Activated naive CD8-positive, alpha-beta T cell (primary cell): ENCODE results near the gene PHF21A.

Experiments used
- H3K27ac Mint-ChIP-seq: one replicate; pipeline ENCODE4 v1.8.0; 2021; ENCODE audit warnings: mixed read lengths
- H3K27me3 Mint-ChIP-seq: one replicate; pipeline ENCODE4 v1.8.0; 2021; ENCODE audit warnings: mixed read lengths
- H3K36me3 Mint-ChIP-seq: one replicate; pipeline ENCODE4 v1.8.0; 2021; ENCODE audit warnings: mixed read lengths
- H3K4me1 Mint-ChIP-seq: one replicate; pipeline ENCODE4 v1.8.0; 2021; ENCODE audit warnings: low read depth, mixed read lengths
- H3K4me3 Mint-ChIP-seq: one replicate; pipeline ENCODE4 v1.8.0; 2021; ENCODE audit warnings: mild to moderate bottlenecking, mixed read lengths
- H3K9me3 Mint-ChIP-seq: one replicate; pipeline ENCODE4 v1.8.0; 2021; ENCODE audit warnings: low read depth, mixed read lengths

PHF21A gene

DNA sequence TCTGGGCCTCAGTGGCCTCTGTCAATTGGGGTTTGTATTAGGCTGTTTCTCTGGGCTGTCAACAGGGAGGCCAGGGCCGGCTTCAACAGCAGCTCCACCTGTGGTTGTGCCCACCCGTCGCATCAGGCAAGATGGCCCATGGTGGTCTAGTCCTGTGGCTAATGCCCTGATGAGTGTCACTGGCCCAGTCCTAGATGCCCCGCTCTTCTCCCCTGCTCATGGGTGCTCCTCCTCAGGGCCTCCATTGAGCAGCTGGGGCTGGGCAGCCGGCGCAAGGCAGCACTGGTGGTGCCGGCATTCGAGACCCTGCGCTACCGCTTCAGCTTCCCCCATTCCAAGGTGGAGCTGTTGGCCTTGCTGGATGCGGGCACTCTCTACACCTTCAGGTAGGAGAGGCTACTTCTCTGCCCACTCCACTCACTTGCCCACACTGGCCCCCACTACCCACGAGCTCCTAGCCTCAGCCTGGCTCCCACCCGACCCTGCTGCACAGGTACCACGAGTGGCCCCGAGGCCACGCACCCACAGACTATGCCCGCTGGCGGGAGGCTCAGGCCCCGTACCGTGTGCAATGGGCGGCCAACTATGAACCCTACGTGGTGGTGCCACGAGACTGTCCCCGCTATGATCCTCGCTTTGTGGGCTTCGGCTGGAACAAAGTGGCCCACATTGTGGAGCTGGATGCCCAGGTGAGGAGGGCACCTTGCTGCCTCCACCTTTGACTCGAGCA is 193.4 kb downstream of the PHF21A start:
- H3K27ac Mint-ChIP-seq: peak overlapping the region; percentile 82
- H3K4me1 Mint-ChIP-seq: peaks cover 32% of the 10 kb centered on the region
- no peak overlapping the region for H3K4me3 Mint-ChIP-seq
- no peaks in the 10 kb centered on the region for H3K27me3 Mint-ChIP-seq
- H3K9me3 Mint-ChIP-seq: no peaks in the 10 kb centered on the region
- H3K36me3 Mint-ChIP-seq: no peaks in the 10 kb centered on the region

DNA sequence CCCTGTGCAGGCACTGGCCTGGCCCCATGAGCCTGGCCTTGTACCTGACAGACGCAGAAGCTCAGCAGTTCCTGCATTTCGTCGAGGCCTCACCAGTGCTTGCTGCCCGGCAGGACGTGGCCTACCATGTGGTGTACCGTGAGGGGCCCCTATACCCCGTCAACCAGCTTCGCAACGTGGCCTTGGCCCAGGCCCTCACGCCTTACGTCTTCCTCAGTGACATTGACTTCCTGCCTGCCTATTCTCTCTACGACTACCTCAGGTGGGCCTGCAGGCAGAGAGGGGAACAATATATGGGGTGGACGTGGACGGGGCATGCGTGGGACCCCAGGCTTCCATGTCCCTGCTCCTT is 193.9 kb downstream of the PHF21A start:
- Mint-ChIP-seq H3K4me1 (peaks cover 32% of the 10 kb centered on the region), H3K4me3 (no peak overlapping the region), H3K27me3 (no peaks in the 10 kb centered on the region), H3K9me3 (no peaks in the 10 kb centered on the region), H3K36me3 (no peaks in the 10 kb centered on the region), H3K27ac (peak overlapping the region; percentile 82)

DNA sequence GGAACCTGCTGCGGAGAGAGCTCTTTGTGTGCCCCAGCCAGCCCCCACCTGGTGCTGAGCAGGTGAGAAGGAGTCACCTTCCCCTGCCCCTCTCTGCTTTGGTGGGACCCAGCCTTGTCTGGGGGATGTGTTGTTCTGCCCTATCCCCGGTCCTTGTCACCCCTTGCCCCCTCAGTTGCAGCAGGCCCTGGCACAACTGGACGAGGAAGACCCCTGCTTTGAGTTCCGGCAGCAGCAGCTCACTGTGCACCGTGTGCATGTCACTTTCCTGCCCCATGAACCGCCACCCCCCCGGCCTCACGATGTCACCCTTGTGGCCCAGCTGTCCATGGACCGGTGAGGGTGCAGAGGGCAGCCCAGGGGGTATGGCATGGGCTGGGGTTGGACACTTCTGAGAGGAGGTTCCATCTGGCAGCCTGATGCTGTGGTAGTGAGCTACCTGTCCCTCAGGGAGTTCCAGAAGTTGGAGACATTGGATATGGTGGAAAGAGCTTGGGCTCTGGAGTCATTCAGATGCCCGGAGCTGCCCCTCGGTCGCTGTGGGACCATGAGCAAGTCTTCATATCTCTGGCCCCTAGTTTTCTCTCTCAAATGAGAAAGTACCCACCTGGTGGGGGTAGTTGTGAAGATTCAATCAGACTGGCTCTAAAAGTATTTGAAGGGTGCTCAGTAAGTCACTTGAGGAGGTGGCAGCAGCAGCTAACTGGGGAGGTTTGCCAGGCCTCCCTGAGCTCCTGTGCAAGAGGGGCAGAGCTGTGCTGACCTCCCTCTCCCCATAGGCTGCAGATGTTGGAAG is 194.5 kb downstream of the PHF21A start:
- no peaks in the 10 kb centered on the region for H3K27me3 Mint-ChIP-seq
- H3K9me3 Mint-ChIP-seq: no peaks in the 10 kb centered on the region
- H3K4me1 Mint-ChIP-seq: peaks cover 32% of the 10 kb centered on the region
- H3K36me3 Mint-ChIP-seq: no peaks in the 10 kb centered on the region
- no peak overlapping the region for H3K27ac Mint-ChIP-seq
- H3K4me3 Mint-ChIP-seq: no peak overlapping the region

DNA sequence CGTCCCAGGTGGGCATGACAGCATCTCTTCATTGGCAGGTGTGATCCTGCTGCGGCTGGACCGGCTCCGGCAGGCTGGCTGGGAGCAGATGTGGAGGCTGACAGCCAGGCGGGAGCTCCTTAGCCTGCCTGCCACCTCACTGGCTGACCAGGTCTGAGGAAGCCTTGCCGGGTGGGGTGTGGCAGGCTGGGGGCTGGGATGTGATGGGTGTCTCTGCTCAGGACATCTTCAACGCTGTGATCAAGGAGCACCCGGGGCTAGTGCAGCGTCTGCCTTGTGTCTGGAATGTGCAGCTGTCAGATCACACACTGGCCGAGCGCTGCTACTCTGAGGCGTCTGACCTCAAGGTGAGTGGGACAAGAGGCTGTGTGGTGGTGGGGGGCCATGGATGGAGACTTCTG is 195.3 kb downstream of the PHF21A start:
- H3K36me3 Mint-ChIP-seq: no peaks in the 10 kb centered on the region
- H3K4me3 Mint-ChIP-seq: no peak overlapping the region
- peaks cover 32% of the 10 kb centered on the region for H3K4me1 Mint-ChIP-seq
- H3K27ac Mint-ChIP-seq: no peak overlapping the region
- no peaks in the 10 kb centered on the region for H3K9me3 Mint-ChIP-seq
- H3K27me3 Mint-ChIP-seq: no peaks in the 10 kb centered on the region

DNA sequence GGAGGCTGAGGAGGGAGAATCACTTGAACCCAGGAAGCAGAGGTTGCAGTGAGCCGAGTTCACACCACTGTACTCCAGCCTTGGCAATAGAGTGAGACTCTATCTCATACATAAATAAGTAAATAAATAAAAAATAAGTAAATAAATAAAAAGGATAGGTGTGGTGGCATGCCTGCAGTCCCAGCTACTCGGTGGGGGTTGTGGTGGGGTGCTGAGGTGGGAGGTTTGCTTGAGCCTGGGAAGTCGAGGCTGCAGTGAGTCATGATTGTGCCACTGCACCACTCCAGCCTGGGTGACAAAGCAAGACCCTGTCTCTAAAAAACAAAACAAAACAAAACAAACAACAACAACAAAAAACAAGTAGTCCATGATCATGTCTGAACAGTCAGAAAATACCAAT is 195.7 kb downstream of the PHF21A start:
- H3K27me3 Mint-ChIP-seq: no peaks in the 10 kb centered on the region
- no peak overlapping the region for H3K4me3 Mint-ChIP-seq
- H3K36me3 Mint-ChIP-seq: no peaks in the 10 kb centered on the region
- H3K9me3 Mint-ChIP-seq: no peaks in the 10 kb centered on the region
- peaks cover 29% of the 10 kb centered on the region for H3K4me1 Mint-ChIP-seq
- no peak overlapping the region for H3K27ac Mint-ChIP-seq

DNA sequence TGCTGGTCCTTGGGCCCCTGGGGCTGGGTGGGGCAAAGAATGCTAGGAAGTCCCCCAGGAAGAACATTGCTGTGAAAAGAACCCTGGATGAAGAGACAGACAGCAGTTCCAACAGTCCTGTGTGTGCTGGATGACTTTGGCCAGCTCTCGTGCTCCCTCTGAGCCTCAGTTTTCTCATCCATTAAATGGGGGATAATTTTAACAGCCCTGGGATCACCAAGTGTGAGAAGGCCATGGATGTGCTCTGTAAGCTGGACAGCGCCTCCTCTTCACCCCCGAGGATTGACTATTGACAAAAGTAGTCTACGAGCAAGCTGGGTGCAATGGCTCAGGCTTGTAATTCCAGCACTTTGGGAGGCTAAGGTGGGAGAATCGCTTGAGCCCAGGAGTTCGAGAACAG is 196.3 kb downstream of the PHF21A start:
- H3K9me3 Mint-ChIP-seq: no peaks in the 10 kb centered on the region
- H3K27me3 Mint-ChIP-seq: no peaks in the 10 kb centered on the region
- no peak overlapping the region for H3K4me3 Mint-ChIP-seq
- no peaks in the 10 kb centered on the region for H3K36me3 Mint-ChIP-seq
- no peak overlapping the region for H3K27ac Mint-ChIP-seq
- H3K4me1 Mint-ChIP-seq: peaks cover 23% of the 10 kb centered on the region

DNA sequence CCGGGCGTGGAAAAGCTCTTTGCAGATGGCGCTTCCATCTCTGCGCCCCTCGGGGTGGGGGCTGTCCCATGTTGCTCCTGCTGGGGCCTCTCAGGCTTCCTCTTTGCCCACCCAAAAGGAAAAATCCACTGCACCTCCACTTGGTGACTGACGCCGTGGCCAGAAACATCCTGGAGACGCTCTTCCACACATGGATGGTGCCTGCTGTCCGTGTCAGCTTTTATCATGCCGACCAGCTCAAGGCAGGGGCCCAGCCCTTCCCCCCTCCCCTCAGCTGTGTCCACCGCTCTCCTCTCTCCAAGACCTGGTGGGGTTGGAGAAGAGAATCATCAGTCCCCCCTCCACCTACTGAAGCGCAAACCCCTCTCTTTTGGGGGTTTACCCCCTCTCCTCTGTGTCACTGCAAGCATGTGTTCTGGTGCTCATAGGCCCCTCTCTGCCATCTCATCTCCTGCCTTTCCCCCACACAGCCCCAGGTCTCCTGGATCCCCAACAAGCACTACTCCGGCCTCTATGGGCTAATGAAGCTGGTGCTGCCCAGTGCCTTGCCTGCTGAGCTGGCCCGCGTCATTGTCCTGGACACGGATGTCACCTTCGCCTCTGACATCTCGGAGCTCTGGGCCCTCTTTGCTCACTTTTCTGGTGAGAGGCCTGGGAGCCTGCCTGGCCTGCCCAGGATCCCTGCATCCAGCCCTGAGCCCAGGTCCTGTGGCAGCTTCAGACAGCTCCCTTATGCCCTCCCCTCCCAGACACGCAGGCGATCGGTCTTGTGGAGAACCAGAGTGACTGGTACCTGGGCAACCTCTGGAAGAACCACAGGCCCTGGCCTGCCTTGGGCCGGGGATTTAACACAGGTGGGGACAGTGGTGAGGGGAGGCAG is 197.0 kb downstream of the PHF21A start:
- no peak overlapping the region for H3K27ac Mint-ChIP-seq
- H3K9me3 Mint-ChIP-seq: no peaks in the 10 kb centered on the region
- no peaks in the 10 kb centered on the region for H3K36me3 Mint-ChIP-seq
- H3K4me1 Mint-ChIP-seq: peaks cover 26% of the 10 kb centered on the region
- H3K4me3 Mint-ChIP-seq: peak overlapping the region; percentile 51
- no peaks in the 10 kb centered on the region for H3K27me3 Mint-ChIP-seq

DNA sequence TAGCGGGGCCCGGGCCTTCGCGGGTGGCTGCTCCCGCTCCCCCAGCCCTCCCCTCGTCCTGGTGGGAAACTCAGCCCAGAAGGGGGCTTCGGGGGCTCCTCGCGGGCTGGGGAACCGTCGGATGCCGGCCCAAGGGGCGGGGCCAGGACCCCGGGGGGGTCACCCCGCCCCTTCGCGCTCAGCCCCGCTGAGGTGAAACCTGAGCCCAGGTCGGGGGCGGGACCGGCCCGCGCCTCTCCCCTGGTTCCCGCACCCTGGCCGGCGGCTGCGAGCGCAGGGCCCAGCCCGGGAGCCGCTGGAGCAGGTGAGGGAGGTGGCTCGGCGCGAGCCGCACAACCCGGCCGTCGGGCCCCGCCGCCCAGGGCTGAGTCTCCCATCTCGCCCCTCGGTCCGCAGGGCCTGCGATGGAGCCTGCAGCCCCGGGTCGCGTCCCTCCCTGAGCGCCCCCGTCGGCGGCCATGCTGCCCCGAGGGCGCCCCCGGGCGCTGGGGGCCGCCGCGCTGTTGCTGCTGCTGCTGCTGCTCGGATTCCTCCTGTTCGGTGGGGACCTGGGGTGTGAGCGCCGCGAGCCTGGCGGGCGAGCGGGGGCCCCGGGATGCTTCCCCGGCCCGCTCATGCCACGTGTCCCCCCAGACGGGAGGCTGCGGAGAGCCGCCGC is 198.7 kb downstream of the PHF21A start, which contains the start of gene LARGE2:
Gene LARGE2, plus strand, starts transcription at position 232 of the 658 bp plus-strand sequence. Its CDS starts 227 bp downstream, at position 459.
- Mint-ChIP-seq H3K36me3 (no peaks in the 10 kb centered on the region), H3K4me3 (peak within 1 kb of the TSS; percentile 80), H3K27me3 (no peaks in the 10 kb centered on the region), H3K9me3 (no peaks in the 10 kb centered on the region), H3K4me1 (peaks cover 34% of the 10 kb centered on the region), H3K27ac (peak within 1 kb of the TSS; percentile 64)

DNA sequence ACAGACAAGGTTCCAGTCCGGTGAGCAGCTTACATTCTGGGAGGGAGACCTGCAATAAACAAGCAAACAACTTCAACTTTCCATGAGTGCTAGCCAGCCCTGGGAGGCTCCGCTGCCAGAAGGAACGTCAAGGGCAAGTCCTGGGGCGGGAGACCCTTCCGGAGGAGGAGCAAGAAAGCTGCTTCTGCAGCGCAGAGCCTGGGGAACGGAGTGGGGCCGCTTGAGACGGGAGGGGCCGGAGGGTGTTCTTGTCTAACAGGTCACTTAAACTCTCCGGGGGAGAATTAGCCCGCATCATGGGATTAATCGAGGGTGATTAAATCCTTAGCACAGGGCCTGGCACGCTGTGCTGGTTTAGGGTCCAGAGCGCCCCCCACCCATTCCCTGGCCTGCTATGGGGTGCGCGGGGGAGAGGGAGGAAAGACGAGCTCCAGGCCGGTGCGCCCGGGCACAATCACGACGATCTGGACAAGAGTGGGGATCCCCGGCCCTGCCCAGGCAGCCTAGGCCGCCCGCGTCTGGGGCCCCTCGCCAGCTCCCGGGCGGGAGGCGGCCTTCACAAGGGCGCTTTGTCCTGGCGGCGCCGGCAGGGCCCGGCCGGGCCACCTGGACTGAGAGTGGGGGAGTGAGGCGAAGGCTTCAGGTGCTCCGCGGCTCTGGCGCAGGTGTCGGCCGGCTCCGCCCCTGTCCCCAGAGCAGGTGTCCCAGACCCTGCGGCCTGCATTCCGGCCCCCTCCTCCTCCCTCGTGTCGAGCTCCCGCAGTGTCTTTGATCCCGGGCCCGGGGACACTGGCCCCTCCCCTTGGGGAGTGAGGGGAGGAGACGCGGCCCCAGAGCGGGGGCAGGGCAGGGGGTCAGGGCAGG is 199.5 kb downstream of the PHF21A start:
- no peaks in the 10 kb centered on the region for H3K36me3 Mint-ChIP-seq
- no peaks in the 10 kb centered on the region for H3K9me3 Mint-ChIP-seq
- no peaks in the 10 kb centered on the region for H3K27me3 Mint-ChIP-seq
- H3K4me1 Mint-ChIP-seq: peaks cover 32% of the 10 kb centered on the region
- H3K4me3 Mint-ChIP-seq: peak overlapping the region; percentile 78
- peak overlapping the region; percentile 64 for H3K27ac Mint-ChIP-seq

DNA sequence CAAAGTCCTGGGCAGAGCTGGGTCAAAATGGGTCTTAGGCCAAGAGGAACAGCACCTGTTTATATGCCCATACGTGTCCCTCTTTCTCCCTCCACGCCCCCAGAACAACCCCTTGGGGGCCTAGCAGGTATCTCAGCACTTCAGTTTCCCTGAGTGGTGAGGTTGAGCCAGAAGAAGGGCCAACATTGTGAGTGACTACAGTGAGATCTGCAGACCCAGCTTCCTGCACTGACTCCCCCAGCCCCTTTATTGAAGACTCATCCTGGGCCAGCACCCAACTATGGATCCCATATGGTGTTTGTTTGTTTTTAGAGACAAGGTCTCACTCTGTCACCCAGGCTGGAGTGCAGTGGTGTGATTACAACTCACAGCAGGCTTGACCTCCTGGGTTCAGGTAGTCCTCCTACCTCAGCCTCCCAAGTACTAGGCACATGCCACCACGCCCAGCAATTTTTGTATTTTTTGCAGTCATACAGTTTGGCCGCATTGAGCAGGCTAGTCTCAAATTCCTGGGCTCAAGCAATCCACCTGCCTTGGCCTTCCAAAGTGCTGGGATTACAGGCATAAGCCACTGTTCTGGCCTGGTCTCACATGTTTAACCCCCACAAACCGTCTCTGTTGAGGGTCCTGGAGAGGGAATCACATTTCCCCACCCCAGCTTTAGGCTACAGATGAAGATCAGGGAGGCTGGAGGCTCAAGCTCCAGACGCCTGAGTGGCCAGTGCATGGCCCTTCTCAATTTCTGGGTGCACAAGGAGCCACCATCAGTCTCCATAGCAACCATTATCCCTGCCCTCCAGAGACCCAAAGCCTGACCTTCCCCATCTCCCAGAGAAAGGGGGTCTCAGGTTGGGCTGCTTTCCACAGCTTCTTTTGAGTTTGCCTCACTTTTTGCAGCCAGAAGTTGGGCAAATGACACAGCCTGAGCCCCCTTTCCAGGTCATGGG is 200.4 kb downstream of the PHF21A start:
- Mint-ChIP-seq H3K4me1 (peaks cover 40% of the 10 kb centered on the region), H3K4me3 (peak overlapping the region; percentile 78), H3K36me3 (no peaks in the 10 kb centered on the region), H3K27me3 (no peaks in the 10 kb centered on the region), H3K9me3 (no peaks in the 10 kb centered on the region), H3K27ac (peak overlapping the region; percentile 64)

DNA sequence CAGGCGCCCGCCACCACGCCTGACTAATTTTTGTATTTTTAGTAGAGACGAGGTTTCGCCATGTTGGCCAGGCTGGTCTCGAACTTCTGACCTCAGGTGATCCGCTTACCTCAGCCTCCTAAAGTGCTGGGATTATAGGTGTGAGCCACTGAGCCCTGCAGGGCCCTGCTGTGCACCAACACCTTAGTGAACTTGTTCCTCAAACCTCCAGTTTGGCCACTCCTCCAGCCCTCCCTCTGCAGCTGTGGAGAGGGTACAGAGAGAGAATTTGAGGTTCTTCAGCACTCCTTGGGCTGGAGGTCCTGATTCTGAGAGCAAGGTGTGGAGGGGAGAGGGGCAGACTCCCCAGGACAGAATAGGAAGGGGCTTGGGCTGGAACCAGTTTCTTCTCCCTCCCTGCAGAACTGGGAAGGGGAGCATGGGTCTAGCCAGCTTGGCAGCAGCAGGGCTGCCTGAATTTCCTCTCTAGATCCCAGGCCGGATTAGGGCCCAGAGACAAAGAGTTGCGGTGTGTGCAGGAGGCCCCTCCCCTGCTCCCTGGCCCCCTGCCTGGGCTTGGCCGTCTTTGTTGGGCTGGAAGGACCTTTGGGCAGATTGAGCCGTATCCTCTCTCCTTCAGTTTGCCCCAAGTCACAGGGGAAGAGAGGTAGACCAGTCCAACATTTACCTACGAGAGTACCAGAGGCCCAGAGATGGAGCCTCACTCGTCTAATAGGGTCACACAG is 201.3 kb downstream of the PHF21A start:
- Mint-ChIP-seq H3K4me1 (peaks cover 46% of the 10 kb centered on the region), H3K27ac (no peak overlapping the region), H3K36me3 (no peaks in the 10 kb centered on the region), H3K27me3 (no peaks in the 10 kb centered on the region), H3K4me3 (no peak overlapping the region), H3K9me3 (no peaks in the 10 kb centered on the region)

DNA sequence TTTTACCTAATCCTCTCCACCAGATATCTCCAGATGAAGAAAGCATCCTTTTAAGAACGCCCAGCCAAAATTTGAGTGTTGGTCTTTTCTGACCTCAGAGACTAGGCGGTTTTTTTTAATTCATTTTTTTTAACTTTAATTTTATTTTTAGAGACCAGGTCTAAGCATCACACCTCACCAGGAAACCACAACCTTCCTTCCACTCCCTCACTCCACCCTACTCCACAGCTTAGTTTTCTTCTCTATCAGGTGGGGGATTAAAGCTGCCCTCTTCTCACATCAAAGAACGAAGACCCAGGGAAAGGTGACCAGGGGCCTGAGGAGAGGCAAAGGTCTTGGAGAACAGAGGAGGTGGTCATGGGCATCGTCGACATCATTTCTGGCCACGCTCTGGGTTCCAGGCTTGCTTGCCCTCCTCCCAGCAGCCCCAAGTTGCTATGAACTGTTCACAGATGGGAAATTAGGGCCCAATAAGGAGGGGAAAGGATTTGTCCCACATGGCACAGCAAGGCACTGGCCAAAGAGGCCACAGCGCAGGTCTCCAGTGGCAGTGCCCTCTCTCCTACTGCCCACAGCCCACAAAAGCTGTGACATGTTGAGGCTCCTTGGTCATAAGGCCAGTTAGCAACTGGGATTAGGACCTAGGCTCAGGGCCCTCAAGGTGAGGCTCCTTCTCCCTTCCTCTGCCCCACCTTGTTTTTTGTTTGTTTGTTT is 202.1 kb downstream of the PHF21A start:
- Mint-ChIP-seq H3K36me3 (no peaks in the 10 kb centered on the region), H3K4me1 (peaks cover 43% of the 10 kb centered on the region), H3K27ac (peak overlapping the region; percentile 97), H3K27me3 (no peaks in the 10 kb centered on the region), H3K9me3 (no peaks in the 10 kb centered on the region), H3K4me3 (peak overlapping the region; percentile 95)
